H1 (cell line): ENCODE results near the gene CD4. TPM values are rescaled to one million over a fixed set of nuclear protein-coding genes. Genes with fewer than 3 reads are reported as not detected.

Experiments used
- CTCF ChIA-PET: fragments of 300-600 bp; sonication (Branson Sonifier 250); formaldehyde crosslinking; loops from one replicate; lab custom pipeline; 2021; ENCODE audit not compliant: partially characterized antibody; lab: Charles Lee
- POLR2A ChIA-PET: fragments of 300-600 bp; sonication (Branson Sonifier 250); formaldehyde crosslinking; loops from one replicate; lab custom pipeline; 2021; ENCODE audit warnings: inconsistent platforms; ENCODE audit not compliant: partially characterized antibody; lab: Charles Lee
- DNase-seq, 2 experiments: peaks; one replicate each; pipeline versions ENCODE4 v3.0.0 to v3.0.0-alpha.2; 2010 to 2022; ENCODE audit warnings: low spot score in 2 of 2, low read depth in 1 of 2, mixed read lengths in 1 of 2
- FAIRE-seq: peaks from 2 replicates; lab custom pipeline; 2011; peaks lifted over from hg19 to GRCh38; lab: Jason Lieb, UNC
- H2AFZ ChIP-seq: 2 replicates; pipeline ENCODE4 v1.8.1; 2012; ENCODE audit warnings: low read length, inconsistent platforms
- H2AK5ac ChIP-seq: 2 replicates; pipeline ENCODE4 v1.6.1; 2013; ENCODE audit warnings: low read depth, low read length
- H2BK120ac ChIP-seq: replicated peaks from 2 replicates; pipeline ENCODE3; 2013; ENCODE audit warnings: low read depth, low read length, inconsistent platforms
- H2BK12ac ChIP-seq: 2 replicates; pipeline ENCODE4 v1.6.1; 2013; ENCODE audit warnings: low read depth, low read length
- H2BK15ac ChIP-seq: 2 replicates; pipeline ENCODE4 v1.6.1; 2013; ENCODE audit warnings: low read length
- H2BK20ac ChIP-seq: 2 replicates; pipeline ENCODE4 v1.6.1; 2013; ENCODE audit warnings: low read length
- H2BK5ac ChIP-seq: 2 replicates; pipeline ENCODE4 v1.6.1; 2013; ENCODE audit warnings: low read depth, low read length
- H3K14ac ChIP-seq: 2 replicates; pipeline ENCODE4 v1.6.1; 2013; ENCODE audit warnings: inconsistent platforms; ENCODE audit not compliant: insufficient read length
- H3K18ac ChIP-seq: 2 replicates; pipeline ENCODE4 v1.6.1; 2013; ENCODE audit warnings: low read length; ENCODE audit errors: extremely low read depth
- H3K23ac ChIP-seq: 2 replicates; pipeline ENCODE4 v1.6.1; 2013; ENCODE audit warnings: inconsistent platforms; ENCODE audit not compliant: insufficient read length
- H3K23me2 ChIP-seq: 2 replicates; pipeline ENCODE4 v1.6.1; 2013; ENCODE audit warnings: low read depth, low read length
- H3K27ac ChIP-seq: 2 replicates; pipeline ENCODE4 v1.6.1; 2011; ENCODE audit warnings: low read depth, low read length, inconsistent platforms
- H3K27me3 ChIP-seq, 4 experiments: replicated peaks in 1 of 4; 1 replicate in 1 of 4; 2 replicates in 3 of 4; pipeline versions ENCODE4 v1.6.1 to v1.8.1; 2011 to 2013; ENCODE audit warnings: low read length in 3 of 4, mild to moderate bottlenecking in 3 of 4, inconsistent platforms in 2 of 4, mixed read lengths in 2 of 4, moderate library complexity in 1 of 4; ENCODE audit not compliant: control insufficient read depth in 3 of 4, insufficient read depth in 3 of 4; ENCODE audit errors: extremely low read depth in 1 of 4
- H3K36me3 ChIP-seq, 4 experiments: 2 replicates each; pipeline versions ENCODE4 v1.6.1 to v1.8.1; 2011 to 2013; ENCODE audit warnings: mild to moderate bottlenecking in 4 of 4, low read length in 3 of 4, moderate library complexity in 2 of 4, control low read depth in 1 of 4, inconsistent platforms in 1 of 4; ENCODE audit not compliant: insufficient read depth in 4 of 4, control insufficient read depth in 2 of 4
- H3K4ac ChIP-seq: replicated peaks from 2 replicates; pipeline ENCODE3; 2013; ENCODE audit warnings: low read length, low read depth, mixed read lengths, inconsistent platforms; ENCODE audit not compliant: insufficient read length
- H3K4me1 ChIP-seq, 4 experiments: replicated peaks in 1 of 4; 1 replicate in 1 of 4; 2 replicates in 3 of 4; pipeline versions ENCODE4 v1.6.1 to v1.8.1; 2011 to 2013; ENCODE audit warnings: low read length in 3 of 4, inconsistent platforms in 2 of 4, mixed read lengths in 1 of 4; ENCODE audit not compliant: insufficient read depth in 4 of 4, control insufficient read depth in 3 of 4
- H3K4me2 ChIP-seq, 2 experiments: 2 replicates each; pipeline versions ENCODE4 v1.6.1 to v1.8.1; 2011 to 2013; ENCODE audit warnings: low read depth in 2 of 2, low read length in 2 of 2, control low read depth in 1 of 2, inconsistent platforms in 1 of 2, mild to moderate bottlenecking in 1 of 2; ENCODE audit not compliant: insufficient read depth in 1 of 2
- H3K4me3 ChIP-seq, 4 experiments: fragments of 200-600, 300-600 bp in 1 of 4; sonication (generic), shearing (Covaris generic), sonication (Bioruptor Twin) in 1 of 4; 2 replicates each; pipeline versions ENCODE4 v1.5.1 to v1.8.1; 2011 to 2016; ENCODE audit warnings: low read length in 4 of 4, low read depth in 3 of 4, control low read depth in 2 of 4, inconsistent platforms in 2 of 4, mild to moderate bottlenecking in 2 of 4, mixed read lengths in 1 of 4, moderate library complexity in 1 of 4; ENCODE audit not compliant: insufficient read depth in 2 of 4; ENCODE audit errors: extremely low read depth in 1 of 4
- H3K56ac ChIP-seq: replicated peaks from 2 replicates; pipeline ENCODE3; 2013; ENCODE audit warnings: low read depth, mild to moderate bottlenecking, mixed read lengths, low read length, inconsistent platforms; ENCODE audit not compliant: insufficient read length
- H3K79me1 ChIP-seq: 2 replicates; pipeline ENCODE4 v1.6.1; 2013; ENCODE audit warnings: low read depth, low read length, control low read depth
- H3K79me2 ChIP-seq, 2 experiments: 2 replicates each; pipeline versions ENCODE4 v1.6.1 to v1.8.1; 2012 to 2013; ENCODE audit warnings: low read length in 2 of 2, mild to moderate bottlenecking in 2 of 2, inconsistent platforms in 1 of 2; ENCODE audit not compliant: insufficient read depth in 2 of 2, control insufficient read depth in 1 of 2
- H3K9ac ChIP-seq, 4 experiments: replicated peaks in 1 of 4; 1 replicate in 1 of 4; 2 replicates in 3 of 4; pipeline versions ENCODE4 v1.6.1 to v1.8.1; 2011 to 2013; ENCODE audit warnings: low read depth in 3 of 4, low read length in 3 of 4, control low read depth in 2 of 4, mild to moderate bottlenecking in 2 of 4, moderate library complexity in 2 of 4, inconsistent platforms in 1 of 4; ENCODE audit errors: extremely low read depth in 1 of 4
- H3K9me3 ChIP-seq, 2 experiments: 2 replicates each; pipeline versions ENCODE4 v1.6.1 to v1.8.1; 2012 to 2013; ENCODE audit warnings: mild to moderate bottlenecking in 2 of 2, moderate library complexity in 2 of 2, control low read depth in 1 of 2, inconsistent platforms in 1 of 2, low read depth in 1 of 2, low read length in 1 of 2, mixed read lengths in 1 of 2; ENCODE audit not compliant: insufficient read depth in 2 of 2
- H4K20me1 ChIP-seq, 2 experiments: replicated peaks in 1 of 2; 2 replicates each; pipeline versions ENCODE3 to v1.8.1; 2011 to 2013; ENCODE audit warnings: inconsistent platforms in 2 of 2, low read length in 2 of 2, mild to moderate bottlenecking in 1 of 2; ENCODE audit not compliant: insufficient read depth in 2 of 2, control insufficient read depth in 1 of 2
- H4K5ac ChIP-seq: 2 replicates; pipeline ENCODE4 v1.6.1; 2013; ENCODE audit warnings: low read length, low read depth, mixed read lengths, inconsistent platforms; ENCODE audit not compliant: insufficient read length
- H4K8ac ChIP-seq: 2 replicates; pipeline ENCODE4 v1.8.0; 2013; ENCODE audit warnings: mild to moderate bottlenecking, moderate library complexity, low read length, inconsistent platforms; ENCODE audit not compliant: insufficient read depth; ENCODE audit errors: extremely low read depth
- H4K91ac ChIP-seq: replicated peaks from 2 replicates; pipeline ENCODE3; 2013; ENCODE audit warnings: low read length, mixed read lengths, inconsistent platforms; ENCODE audit not compliant: insufficient read length
- CBX8 ChIP-seq: fragments of 300-800, 300-1000 bp; sonication (generic); IDR thresholded peaks from 2 replicates; pipeline ENCODE4 v1.7.1; 2016; ENCODE audit warnings: low read depth, low read length, borderline replicate concordance
- CHD2 ChIP-seq: IDR thresholded peaks from 2 replicates; pipeline ENCODE4 v1.6.1; 2012; ENCODE audit warnings: low read length, improper control_type of control experiment
- EGR1 ChIP-seq: IDR thresholded peaks from 2 replicates; pipeline ENCODE4 v1.6.1; 2011; ENCODE audit warnings: low read depth, low read length, borderline replicate concordance
- JUND ChIP-seq: IDR thresholded peaks from 2 replicates; pipeline ENCODE4 v1.6.1; 2011; ENCODE audit warnings: mild to moderate bottlenecking, improper control_type of control experiment, low read length
- POU5F1 ChIP-seq: IDR thresholded peaks from 2 replicates; pipeline ENCODE4 v1.6.1; 2011; ENCODE audit warnings: low read depth, mild to moderate bottlenecking, low read length, moderate library complexity
- SIRT6 ChIP-seq: IDR thresholded peaks from one replicate; pipeline ENCODE4 v1.7.1; 2012; ENCODE audit warnings: low read length, inconsistent platforms
- YY1 ChIP-seq: IDR thresholded peaks from 2 replicates; pipeline ENCODE4 v1.6.1; 2011; ENCODE audit warnings: low read depth, mild to moderate bottlenecking, low read length
- WGBS, 2 experiments: shearing (Covaris generic) in 1 of 2; methylation state at CpG; one replicate each; pipeline versions ENCODE4 v1.1.6 to v1.1.7; 2013 to 2015; ENCODE audit warnings: low lambda C conversion rate in 2 of 2, mixed read lengths in 2 of 2, inconsistent platforms in 1 of 2, low coverage in 1 of 2, missing lambda C conversion rate in 1 of 2; ENCODE audit not compliant: insufficient replicate concordance in 2 of 2, insufficient coverage in 1 of 2, insufficient read length in 1 of 2; ENCODE audit errors: extremely low coverage in 1 of 2, missing lambda C conversion rate in 1 of 2; 5-methylcytosine and 5-hydroxymethylcytosine counted together
- polyA plus RNA-seq, 7 experiments: library from polyadenylated mRNA; depleted of rRNA in 3 of 7; stranded (reverse) in 5 of 7; unstranded in 2 of 7; fragments of >200 nt in 5 of 7; fragments of 200-250 nt in 2 of 7; gene quantifications; 1 replicate in 5 of 7; 2 replicates in 1 of 7; 4 replicates in 1 of 7; pipeline versions ENCODE4 v1.2.1 to v1.2.3, GENCODE V29; 2011 to 2013; ENCODE audit warnings: missing spikeins in 2 of 7, mixed read lengths in 2 of 7
- total RNA-seq: library from RNA; stranded (reverse); fragmentation: NEBNext Ultra II Directional; extraction: Animal tissue kit (Norgen Biotek cat#: 25700); gene quantifications from 2 replicates; pipeline ENCODE4 v1.2.1, GENCODE V29; 2021
- TF ChIP-seq, protein P1 (sequence below): IDR thresholded peaks from 2 replicates; pipeline ENCODE4 v1.6.1; 2012; ENCODE audit warnings: low read length, inconsistent platforms

CD4 gene
- total and polyA plus RNA-seq, 2 of the 8 experiments (the other 6 are each of a cell fraction or from before 2014, with no cell fraction given) = 3.4 to 5.1 TPM

DNA sequence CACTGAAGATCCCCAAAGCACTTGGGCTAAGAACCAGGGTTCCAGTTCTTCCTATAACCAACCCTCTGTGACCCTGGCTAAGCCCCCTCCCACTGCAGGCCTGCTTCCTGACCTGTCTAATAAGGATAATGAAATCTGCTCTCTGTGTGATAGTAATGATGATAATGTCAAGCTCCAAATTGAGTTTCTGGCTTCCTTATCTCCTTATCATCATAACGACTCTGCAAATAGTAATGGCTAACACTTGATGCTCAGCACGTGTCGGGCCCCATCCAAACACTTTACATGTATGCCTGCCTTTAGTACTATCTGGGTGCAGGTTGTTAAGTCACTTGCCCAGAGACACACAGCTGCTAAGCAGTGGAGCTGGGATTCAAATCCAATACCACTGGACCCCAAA lies 27.3 kb downstream of the CD4 start:
- H2AK5ac ChIP-seq = no peak overlapping the region
- H3K18ac ChIP-seq = no peak overlapping the region
- no peak overlapping the region for H3K4me3 ChIP-seq
- H3K9me3 ChIP-seq = peaks cover 0 to 2% of the 10 kb centered on the region in 2 experiments; a peak in 1 of 4 replicates
- TF ChIP-seq YY1 (no peak), EGR1 (no peak), CHD2 (no peak), POU5F1 (no peak), JUND (no peak), SIRT6 (no peak), CBX8 (no peak)
- TF ChIP-seq, protein P1, sequence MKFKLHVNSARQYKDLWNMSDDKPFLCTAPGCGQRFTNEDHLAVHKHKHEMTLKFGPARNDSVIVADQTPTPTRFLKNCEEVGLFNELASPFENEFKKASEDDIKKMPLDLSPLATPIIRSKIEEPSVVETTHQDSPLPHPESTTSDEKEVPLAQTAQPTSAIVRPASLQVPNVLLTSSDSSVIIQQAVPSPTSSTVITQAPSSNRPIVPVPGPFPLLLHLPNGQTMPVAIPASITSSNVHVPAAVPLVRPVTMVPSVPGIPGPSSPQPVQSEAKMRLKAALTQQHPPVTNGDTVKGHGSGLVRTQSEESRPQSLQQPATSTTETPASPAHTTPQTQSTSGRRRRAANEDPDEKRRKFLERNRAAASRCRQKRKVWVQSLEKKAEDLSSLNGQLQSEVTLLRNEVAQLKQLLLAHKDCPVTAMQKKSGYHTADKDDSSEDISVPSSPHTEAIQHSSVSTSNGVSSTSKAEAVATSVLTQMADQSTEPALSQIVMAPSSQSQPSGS = no peak
- DNase-seq (no peak), FAIRE-seq (no peak)
- H2BK20ac ChIP-seq = no peak overlapping the region
- no peak overlapping the region for H3K23ac ChIP-seq
- CTCF ChIA-PET = interaction anchor here (0.6 to 3.2 kb wide), 4 partner anchors 9 to 290 kb away, joined by 3 to 19 read pairs (median 4); no protein-coding TSS in a partner anchor
- H3K23me2 ChIP-seq = peaks cover 13% of the 10 kb centered on the region
- H3K14ac ChIP-seq = no peak overlapping the region
- no peak overlapping the region for H3K9ac ChIP-seq
- H2BK120ac ChIP-seq = no peak overlapping the region
- no peaks in the 10 kb centered on the region for H3K79me1 ChIP-seq
- H3K79me2 ChIP-seq = no peaks in the 10 kb centered on the region
- no peak overlapping the region for H4K5ac ChIP-seq
- peaks cover 0 to 2% (median 0%) of the 10 kb centered on the region in 4 experiments; a peak in 4 of 7 replicates for H3K27me3 ChIP-seq
- H2BK12ac ChIP-seq = no peak overlapping the region
- H3K4ac ChIP-seq = no peak overlapping the region
- H2BK15ac ChIP-seq = peak overlapping the region; percentile 72; the same call in 1 of the 2 replicates
- H4K20me1 ChIP-seq = peaks cover 0 to 6% of the 10 kb centered on the region in 2 experiments
- H3K36me3 ChIP-seq = no peaks in the 10 kb centered on the region; a peak in 1 of 8 replicates
- H3K4me2 ChIP-seq = no peak overlapping the region
- H4K91ac ChIP-seq = no peak overlapping the region
- peaks cover 4 to 32% (median 21%) of the 10 kb centered on the region in 4 experiments for H3K4me1 ChIP-seq
- H3K27ac ChIP-seq = no peak overlapping the region
- H2BK5ac ChIP-seq = no peak overlapping the region
- no peak overlapping the region; the same call in 1 of the 2 replicates for H4K8ac ChIP-seq
- H3K56ac ChIP-seq = no peak overlapping the region
- WGBS, 2 experiments = 89% methylated on average over 3 of the region's 3 CpGs; no CpG with 5 or more reads in 1 of the 2 experiments
- H2AFZ ChIP-seq = no peak overlapping the region
- POLR2A ChIA-PET = interaction anchor here (0.8 to 1.7 kb wide), 6 partner anchors 12 to 127 kb away, joined by 3 to 7 read pairs (median 5); partner anchors contain the start of genes C12orf57, MLF2, P3H3 and PTMS
